ENCODE results near the gene C1QTNF6. TPM values are rescaled to one million over a fixed set of nuclear protein-coding genes. Genes with fewer than 3 reads are reported as not detected.

The C1QTNF6 gene
- total RNA-seq, 1 experiment from 2014 or later: 15.2 TPM

DNA sequence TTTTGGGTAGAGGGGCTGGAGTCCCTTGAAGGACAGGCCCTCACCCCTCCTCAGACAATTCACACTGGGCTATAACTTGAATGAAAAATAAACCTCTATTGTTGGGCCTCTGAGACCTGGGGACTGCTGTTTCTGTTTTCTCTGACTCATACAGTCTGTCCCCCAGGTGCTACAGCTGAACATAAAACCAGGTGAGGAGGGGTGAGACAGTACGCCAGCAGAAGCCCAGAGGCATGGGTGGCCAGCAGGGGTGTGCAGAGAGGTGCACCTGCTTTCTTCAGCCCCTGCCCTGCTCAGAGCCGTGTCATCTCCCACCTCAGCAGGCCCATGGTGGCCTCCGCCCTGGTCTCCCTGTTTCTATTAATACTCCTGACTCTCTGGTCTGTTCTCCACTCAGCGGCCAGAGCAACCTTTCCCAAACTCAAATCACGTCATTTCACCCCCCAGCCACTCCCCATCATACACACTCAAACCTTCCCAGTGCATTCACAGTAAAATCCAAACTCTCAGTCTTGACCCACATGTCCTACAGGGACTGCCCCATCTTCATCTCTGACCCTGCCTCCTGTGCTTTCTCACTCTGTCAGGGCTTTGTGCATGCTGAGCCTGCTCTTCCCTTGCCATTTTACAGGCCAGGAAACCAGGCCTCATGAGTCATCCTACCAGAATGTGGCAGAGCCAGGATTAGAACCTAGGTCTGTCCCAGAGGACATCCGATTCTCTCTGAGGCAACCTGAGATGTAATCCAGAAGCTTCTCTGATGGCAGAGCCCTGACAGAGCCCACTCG, 32.9 kb downstream of the C1QTNF6 start:
- peak; percentile 72 for ATAC-seq
- Histone ChIP-seq H3K4me3 (replicated peaks in 1 of 2; ENCODE audit: low read depth in 1 of 2, low read length in 2 of 2) (peak overlapping the region in 1 of 2 experiments; percentile 19; a peak in 2 of 4 replicates), H3K9me3 (ENCODE audit: control insufficient read depth in 1 of 2, insufficient read depth in 1 of 2, low read depth in 1 of 2, low read length in 2 of 2) (peaks cover 0 to 4% of the 10 kb centered on the region in 2 experiments; a peak in 1 of 4 replicates), H2AFZ (ENCODE audit: low read depth, low read length, poor library complexity, severe bottlenecking) (peak overlapping the region; percentile 56), H3K9me2 (ENCODE audit: insufficient read depth) (no peaks in the 10 kb centered on the region), H3K27ac (ENCODE audit: low read depth, low read length) (peak overlapping the region; percentile 22; the same call in 1 of the 2 replicates), H3K36me3 (ENCODE audit: control insufficient read depth in 1 of 2, insufficient read depth in 2 of 2, low read length in 2 of 2) (no peaks in the 10 kb centered on the region), H4K20me1 (ENCODE audit: insufficient read depth) (no peaks in the 10 kb centered on the region), H3K27me3 (ENCODE audit: insufficient read depth, low read length) (no peaks in the 10 kb centered on the region), H3K9ac (ENCODE audit: low read length) (no peak overlapping the region), H3K4me1 (ENCODE audit: control insufficient read depth in 1 of 2, insufficient read depth in 2 of 2, low read length in 2 of 2) (peaks cover 23 to 45% of the 10 kb centered on the region in 2 experiments), H3K79me2 (ENCODE audit: insufficient read depth, low read length) (no peaks in the 10 kb centered on the region), H3K4me2 (ENCODE audit: low read length) (peak overlapping the region; percentile 64)
- ChIA-PET RAD21 (ENCODE audit: low non-redundant PET in 1 of 2, low total read pairs in 2 of 2, uncharacterized antibody in 2 of 2, unreplicated experiment in 2 of 2) (no interaction called here), POLR2A (no interaction called here), CTCF (interaction anchor here (0.7 kb wide), 1 partner anchor 398 kb away, joined by 3 read pairs; no protein-coding TSS in a partner anchor)
- BruUV-seq (replicated peaks): no TSS peak
- DNase-seq (ENCODE audit: low read depth, low spot score): peak; percentile 38
- intact Hi-C loops (cut with micrococcal nuclease): no loop called here
- TF ChIP-seq EZH2 (IDR thresholded peaks at IDR 0.05) (no peak), ZNF274 (IDR thresholded peaks at IDR 0.05; ENCODE audit: low read depth, low read length) (no peak), EGR1 (IDR thresholded peaks at IDR 0.05; ENCODE audit: low read depth) (no peak), TCF7L2 (IDR thresholded peaks at IDR 0.05; ENCODE audit: borderline replicate concordance, extremely low read depth, insufficient read depth, insufficient read length) (no peak), ELF1 (IDR thresholded peaks at IDR 0.05; ENCODE audit: borderline replicate concordance, low read depth) (no peak), ZFX (IDR thresholded peaks at IDR 0.05) (no peak), POLR2AphosphoS5 (IDR thresholded peaks at IDR 0.05; ENCODE audit: low read depth, low read length) (no peak), POLR2A (IDR thresholded peaks at IDR 0.05; ENCODE audit: borderline replicate concordance, extremely low read depth, insufficient read depth, insufficient read length) (no peak), RAD21 (IDR thresholded peaks at IDR 0.05; ENCODE audit: low read depth) (no peak), SP1 (IDR thresholded peaks at IDR 0.05; ENCODE audit: low read depth) (peak; percentile 35; the same call in 1 of the 2 replicates), JUND (IDR thresholded peaks at IDR 0.05) (peak; percentile 65), CBX3 (IDR thresholded peaks at IDR 0.05; ENCODE audit: low read depth) (peak; percentile 99), FOSL1 (IDR thresholded peaks at IDR 0.05; ENCODE audit: low read depth) (peak; percentile 75), YY1 (IDR thresholded peaks at IDR 0.05; ENCODE audit: extremely low read depth, insufficient replicate concordance, low read depth, low read length) (no peak)
- TF ChIP-seq, protein P1, sequence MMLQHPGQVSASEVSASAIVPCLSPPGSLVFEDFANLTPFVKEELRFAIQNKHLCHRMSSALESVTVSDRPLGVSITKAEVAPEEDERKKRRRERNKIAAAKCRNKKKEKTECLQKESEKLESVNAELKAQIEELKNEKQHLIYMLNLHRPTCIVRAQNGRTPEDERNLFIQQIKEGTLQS (IDR thresholded peaks at IDR 0.05): no peak
- TF ChIP-seq, protein P2, sequence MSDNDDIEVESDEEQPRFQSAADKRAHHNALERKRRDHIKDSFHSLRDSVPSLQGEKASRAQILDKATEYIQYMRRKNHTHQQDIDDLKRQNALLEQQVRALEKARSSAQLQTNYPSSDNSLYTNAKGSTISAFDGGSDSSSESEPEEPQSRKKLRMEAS (IDR thresholded peaks at IDR 0.05): 0 out of 2 replicates have a peak, but pooled peaks have one; percentile 55
- TF ChIP-seq, protein P3, sequence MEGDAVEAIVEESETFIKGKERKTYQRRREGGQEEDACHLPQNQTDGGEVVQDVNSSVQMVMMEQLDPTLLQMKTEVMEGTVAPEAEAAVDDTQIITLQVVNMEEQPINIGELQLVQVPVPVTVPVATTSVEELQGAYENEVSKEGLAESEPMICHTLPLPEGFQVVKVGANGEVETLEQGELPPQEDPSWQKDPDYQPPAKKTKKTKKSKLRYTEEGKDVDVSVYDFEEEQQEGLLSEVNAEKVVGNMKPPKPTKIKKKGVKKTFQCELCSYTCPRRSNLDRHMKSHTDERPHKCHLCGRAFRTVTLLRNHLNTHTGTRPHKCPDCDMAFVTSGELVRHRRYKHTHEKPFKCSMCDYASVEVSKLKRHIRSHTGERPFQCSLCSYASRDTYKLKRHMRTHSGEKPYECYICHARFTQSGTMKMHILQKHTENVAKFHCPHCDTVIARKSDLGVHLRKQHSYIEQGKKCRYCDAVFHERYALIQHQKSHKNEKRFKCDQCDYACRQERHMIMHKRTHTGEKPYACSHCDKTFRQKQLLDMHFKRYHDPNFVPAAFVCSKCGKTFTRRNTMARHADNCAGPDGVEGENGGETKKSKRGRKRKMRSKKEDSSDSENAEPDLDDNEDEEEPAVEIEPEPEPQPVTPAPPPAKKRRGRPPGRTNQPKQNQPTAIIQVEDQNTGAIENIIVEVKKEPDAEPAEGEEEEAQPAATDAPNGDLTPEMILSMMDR (IDR thresholded peaks at IDR 0.05 in 2 of 3, conservative IDR thresholded peaks at IDR 0.05 in 1 of 3; ENCODE audit: borderline replicate concordance in 1 of 3, insufficient read depth in 1 of 3, low read depth in 2 of 3, low read length in 2 of 3): no peak
- TF ChIP-seq, protein P4, sequence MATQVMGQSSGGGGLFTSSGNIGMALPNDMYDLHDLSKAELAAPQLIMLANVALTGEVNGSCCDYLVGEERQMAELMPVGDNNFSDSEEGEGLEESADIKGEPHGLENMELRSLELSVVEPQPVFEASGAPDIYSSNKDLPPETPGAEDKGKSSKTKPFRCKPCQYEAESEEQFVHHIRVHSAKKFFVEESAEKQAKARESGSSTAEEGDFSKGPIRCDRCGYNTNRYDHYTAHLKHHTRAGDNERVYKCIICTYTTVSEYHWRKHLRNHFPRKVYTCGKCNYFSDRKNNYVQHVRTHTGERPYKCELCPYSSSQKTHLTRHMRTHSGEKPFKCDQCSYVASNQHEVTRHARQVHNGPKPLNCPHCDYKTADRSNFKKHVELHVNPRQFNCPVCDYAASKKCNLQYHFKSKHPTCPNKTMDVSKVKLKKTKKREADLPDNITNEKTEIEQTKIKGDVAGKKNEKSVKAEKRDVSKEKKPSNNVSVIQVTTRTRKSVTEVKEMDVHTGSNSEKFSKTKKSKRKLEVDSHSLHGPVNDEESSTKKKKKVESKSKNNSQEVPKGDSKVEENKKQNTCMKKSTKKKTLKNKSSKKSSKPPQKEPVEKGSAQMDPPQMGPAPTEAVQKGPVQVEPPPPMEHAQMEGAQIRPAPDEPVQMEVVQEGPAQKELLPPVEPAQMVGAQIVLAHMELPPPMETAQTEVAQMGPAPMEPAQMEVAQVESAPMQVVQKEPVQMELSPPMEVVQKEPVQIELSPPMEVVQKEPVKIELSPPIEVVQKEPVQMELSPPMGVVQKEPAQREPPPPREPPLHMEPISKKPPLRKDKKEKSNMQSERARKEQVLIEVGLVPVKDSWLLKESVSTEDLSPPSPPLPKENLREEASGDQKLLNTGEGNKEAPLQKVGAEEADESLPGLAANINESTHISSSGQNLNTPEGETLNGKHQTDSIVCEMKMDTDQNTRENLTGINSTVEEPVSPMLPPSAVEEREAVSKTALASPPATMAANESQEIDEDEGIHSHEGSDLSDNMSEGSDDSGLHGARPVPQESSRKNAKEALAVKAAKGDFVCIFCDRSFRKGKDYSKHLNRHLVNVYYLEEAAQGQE (IDR thresholded peaks at IDR 0.05; ENCODE audit: low read depth): no peak
- TF ChIP-seq, protein P5, sequence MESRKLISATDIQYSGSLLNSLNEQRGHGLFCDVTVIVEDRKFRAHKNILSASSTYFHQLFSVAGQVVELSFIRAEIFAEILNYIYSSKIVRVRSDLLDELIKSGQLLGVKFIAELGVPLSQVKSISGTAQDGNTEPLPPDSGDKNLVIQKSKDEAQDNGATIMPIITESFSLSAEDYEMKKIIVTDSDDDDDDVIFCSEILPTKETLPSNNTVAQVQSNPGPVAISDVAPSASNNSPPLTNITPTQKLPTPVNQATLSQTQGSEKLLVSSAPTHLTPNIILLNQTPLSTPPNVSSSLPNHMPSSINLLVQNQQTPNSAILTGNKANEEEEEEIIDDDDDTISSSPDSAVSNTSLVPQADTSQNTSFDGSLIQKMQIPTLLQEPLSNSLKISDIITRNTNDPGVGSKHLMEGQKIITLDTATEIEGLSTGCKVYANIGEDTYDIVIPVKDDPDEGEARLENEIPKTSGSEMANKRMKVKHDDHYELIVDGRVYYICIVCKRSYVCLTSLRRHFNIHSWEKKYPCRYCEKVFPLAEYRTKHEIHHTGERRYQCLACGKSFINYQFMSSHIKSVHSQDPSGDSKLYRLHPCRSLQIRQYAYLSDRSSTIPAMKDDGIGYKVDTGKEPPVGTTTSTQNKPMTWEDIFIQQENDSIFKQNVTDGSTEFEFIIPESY (IDR thresholded peaks at IDR 0.05; ENCODE audit: extremely low read depth, insufficient replicate concordance, low read length): no peak

Measured in HCT116 (cell line).